ENCODE results near the gene KBTBD4.

KBTBD4 gene

GRCh38 chr11:47587723-47588326, 9.1 kb upstream of the KBTBD4 start:
- Histone ChIP-seq H3K4me3 (ENCODE audit: insufficient read depth, low read length, poor library complexity, severe bottlenecking) (no peak overlapping the region), H3K36me3 (ENCODE audit: low read length) (no peaks in the 10 kb centered on the region), H3K27me3 (ENCODE audit: low read length) (no peaks in the 10 kb centered on the region), H3F3A (ENCODE audit: insufficient read depth) (no peaks in the 10 kb centered on the region), H3K9ac (ENCODE audit: low read length) (no peak overlapping the region), H4K20me1 (ENCODE audit: low read depth, low read length) (no peaks in the 10 kb centered on the region), H3K9me3 (ENCODE audit: insufficient read depth, low read length) (no peaks in the 10 kb centered on the region), H3K79me2 (ENCODE audit: insufficient read depth, low read length) (no peaks in the 10 kb centered on the region), H3K27ac (ENCODE audit: low read depth, low read length) (no peak overlapping the region), H3K4me2 (ENCODE audit: low read depth, low read length, poor library complexity, severe bottlenecking) (no peak overlapping the region), H3K9me2 (replicated peaks; ENCODE audit: insufficient read depth, low read length) (no peaks in the 10 kb centered on the region), H2AFZ (ENCODE audit: low read depth, low read length, severe bottlenecking) (no peak overlapping the region)
- TF ChIP-seq EZH2phosphoT487 (conservative IDR thresholded peaks at IDR 0.05; ENCODE audit: low read length) (no peak), CTCF (IDR thresholded peaks at IDR 0.05; ENCODE audit: insufficient read depth, low read length, poor library complexity, severe bottlenecking) (no peak)

- H3K36me3 ChIP-seq (ENCODE audit: low read length), result no peaks in the 10 kb centered on the region
- TF ChIP-seq EZH2phosphoT487 (conservative IDR thresholded peaks at IDR 0.05; ENCODE audit: low read length) (no peak), CTCF (IDR thresholded peaks at IDR 0.05; ENCODE audit: insufficient read depth, low read length, poor library complexity, severe bottlenecking) (no peak)
- no peaks in the 10 kb centered on the region for H3K9me3 ChIP-seq (ENCODE audit: insufficient read depth, low read length)
- no peaks in the 10 kb centered on the region for H3K79me2 ChIP-seq (ENCODE audit: insufficient read depth, low read length)
- H3K4me2 ChIP-seq (ENCODE audit: low read depth, low read length, poor library complexity, severe bottlenecking), result no peak overlapping the region
- H3K27me3 ChIP-seq (ENCODE audit: low read length), result no peaks in the 10 kb centered on the region
- no peaks in the 10 kb centered on the region for H4K20me1 ChIP-seq (ENCODE audit: low read depth, low read length)
- H3K27ac ChIP-seq (ENCODE audit: low read depth, low read length), result no peak overlapping the region
- no peaks in the 10 kb centered on the region for H3F3A ChIP-seq (ENCODE audit: insufficient read depth)
- no peak overlapping the region for H3K9ac ChIP-seq (ENCODE audit: low read length)
- H2AFZ ChIP-seq (ENCODE audit: low read depth, low read length, severe bottlenecking), result no peak overlapping the region
- no peaks in the 10 kb centered on the region for H3K9me2 ChIP-seq (replicated peaks; ENCODE audit: insufficient read depth, low read length)
- H3K4me3 ChIP-seq (ENCODE audit: insufficient read depth, low read length, poor library complexity, severe bottlenecking), result no peak overlapping the region
Measured at GRCh38 chr11:47587039-47587716, 8.4 kb upstream of the KBTBD4 start.

GRCh38 chr11:47586098-47586855, 7.5 kb upstream of the KBTBD4 start, which contains the start of gene FAM180B:
TSS of gene FAM180B (plus strand) at chr11:47586678. CDS start at chr11:47586769, 91 bp downstream.
- Histone ChIP-seq H3F3A (ENCODE audit: insufficient read depth) (no peaks in the 10 kb centered on the region), H3K9ac (ENCODE audit: low read length) (no peak within 1 kb of the TSS), H3K4me2 (ENCODE audit: low read depth, low read length, poor library complexity, severe bottlenecking) (no peak within 1 kb of the TSS), H3K27me3 (ENCODE audit: low read length) (no peaks in the 10 kb centered on the region), H4K20me1 (ENCODE audit: low read depth, low read length) (no peaks in the 10 kb centered on the region), H3K27ac (ENCODE audit: low read depth, low read length) (no peak within 1 kb of the TSS), H3K4me3 (ENCODE audit: insufficient read depth, low read length, poor library complexity, severe bottlenecking) (no peak within 1 kb of the TSS), H3K9me2 (replicated peaks; ENCODE audit: insufficient read depth, low read length) (no peaks in the 10 kb centered on the region), H3K9me3 (ENCODE audit: insufficient read depth, low read length) (no peaks in the 10 kb centered on the region), H3K36me3 (ENCODE audit: low read length) (0 out of 2 replicates have a peak, but pooled peaks cover 5% of the 10 kb centered on the region), H3K79me2 (ENCODE audit: insufficient read depth, low read length) (no peaks in the 10 kb centered on the region), H2AFZ (ENCODE audit: low read depth, low read length, severe bottlenecking) (no peak within 1 kb of the TSS)
- TF ChIP-seq CTCF (IDR thresholded peaks at IDR 0.05; ENCODE audit: insufficient read depth, low read length, poor library complexity, severe bottlenecking) (no peak), EZH2phosphoT487 (conservative IDR thresholded peaks at IDR 0.05; ENCODE audit: low read length) (no peak)
